HG03025 (cell line): ENCODE results near the gene CCDC197.

ENCODE experiments used
- ATAC-seq: cut with Tn5 transposase; IDR thresholded peaks from one replicate; pipeline ENCODE4 v1.9.1; 2021; ENCODE audit warnings: mild to moderate bottlenecking, moderate library complexity; ENCODE audit not compliant: unreplicated experiment, low FRiP score

CCDC197 gene

GRCh38 chr14:94052199-94052598 is 55.1 kb downstream of the CCDC197 start:
- ATAC-seq, result no peak

DNA sequence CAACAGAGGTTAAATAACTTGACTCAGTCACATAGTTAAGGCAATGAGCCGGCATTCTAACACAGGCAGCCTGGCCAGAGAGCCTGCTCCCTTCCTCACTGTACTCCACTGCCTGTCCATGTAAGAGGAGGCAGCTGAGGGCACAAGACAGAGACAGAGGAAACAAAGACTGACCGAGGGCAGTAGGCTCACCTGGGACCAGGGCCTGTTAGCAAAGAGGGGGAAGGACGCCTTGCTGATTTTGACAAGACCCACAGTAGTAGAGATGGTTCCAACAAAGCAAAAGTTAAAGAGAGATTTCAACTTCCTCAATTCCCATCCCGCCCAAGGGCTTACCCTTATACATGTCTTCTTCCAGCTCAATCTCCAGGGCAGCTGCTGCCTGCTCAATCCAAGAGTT is 55.6 kb downstream of the CCDC197 start:
- no peak for ATAC-seq

DNA sequence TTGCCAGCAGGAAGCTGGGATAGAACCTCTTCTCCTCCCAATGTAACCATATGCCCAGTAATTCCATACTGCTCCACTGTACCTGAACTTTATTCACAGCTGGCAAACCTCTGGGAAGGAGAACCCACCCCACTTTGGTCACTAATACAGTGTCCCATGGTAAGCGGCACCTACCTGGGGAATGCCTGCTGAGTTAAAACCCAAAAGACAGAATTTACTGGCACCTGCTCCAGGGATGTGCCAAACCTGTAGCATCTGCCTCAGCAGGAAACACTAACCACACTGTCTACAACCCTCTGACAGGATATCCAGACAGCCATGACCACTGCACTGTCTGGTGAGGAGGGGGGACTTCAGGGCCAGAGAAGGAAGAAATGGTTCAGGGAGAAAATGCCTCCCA is 57.3 kb downstream of the CCDC197 start:
- no peak for ATAC-seq

GRCh38 chr14:94054936-94055335 is 57.8 kb downstream of the CCDC197 start:
- ATAC-seq, result no peak

GRCh38 chr14:94056579-94057308 is 59.6 kb downstream of the CCDC197 start:
- peak; percentile 76 for ATAC-seq

- ATAC-seq, result no peak
Observed at GRCh38 chr14:94058128-94058673, 61.1 kb downstream of the CCDC197 start.
